Measurements from ENCODE around the gene DYNLT1. TPM values are rescaled to one million over a fixed set of nuclear protein-coding genes. Genes with fewer than 3 reads are reported as not detected.
"Not testable (repeated sequence)": the region's sequence is repeated elsewhere in the genome, so short reads cannot be mapped to it uniquely, and the experiment has no call there.

The DYNLT1 gene
- total RNA-seq, 1 experiment from 2014 or later, result 136 TPM

- peaks cover 57% of the 10 kb centered on the region for H3K36me3 ChIP-seq
- H3K4me3 ChIP-seq, result no peak overlapping the region; the same call in 1 of the 2 replicates
- peak; percentile 58 to 62 for DNase-seq (ENCODE audit: low read depth in 1 of 2, low spot score in 2 of 2)
- H3K4me1 ChIP-seq (replicated peaks), result peaks cover 44% of the 10 kb centered on the region
- peak overlapping the region; percentile 37 for H3K27ac ChIP-seq
- no peaks in the 10 kb centered on the region; the same call in 1 of the 2 replicates for H3K9me3 ChIP-seq (replicated peaks)
- H3K27me3 ChIP-seq (replicated peaks), result no peaks in the 10 kb centered on the region
Observed at GRCh38 chr6:158642097-158642601, 2.4 kb downstream of the DYNLT1 start.

DNA sequence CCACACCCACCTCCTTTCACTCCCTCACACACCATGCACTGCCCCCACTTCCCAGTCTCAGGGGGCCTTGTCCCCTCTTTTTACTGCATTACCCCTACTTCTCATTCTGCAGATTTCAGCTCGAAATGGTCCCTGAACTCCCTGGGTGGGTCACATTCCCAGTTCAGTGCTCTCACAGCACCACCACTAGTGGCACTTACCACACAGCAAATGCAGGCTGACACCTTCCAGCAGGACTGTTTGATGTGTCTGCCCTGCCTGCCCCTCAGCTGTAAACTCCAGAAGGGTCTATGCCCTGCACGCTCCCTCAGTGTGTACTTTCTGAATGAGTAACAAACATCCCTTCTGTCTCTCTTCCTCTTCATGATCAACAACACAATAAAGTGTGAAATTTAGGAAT lies 4.0 kb downstream of the DYNLT1 start:
- no peak overlapping the region for H3K27ac ChIP-seq

GRCh38 chr6:158639056-158639455 lies 5.5 kb downstream of the DYNLT1 start:
- H3K27ac ChIP-seq, result no peak overlapping the region
- DNase-seq (ENCODE audit: low read depth in 1 of 2, low spot score in 2 of 2), result no peak
- peaks cover 23% of the 10 kb centered on the region for H3K4me1 ChIP-seq (replicated peaks)
- H3K27me3 ChIP-seq (replicated peaks), result no peaks in the 10 kb centered on the region
- H3K4me3 ChIP-seq, result no peak overlapping the region
- H3K9me3 ChIP-seq (replicated peaks), result no peaks in the 10 kb centered on the region
- peaks cover 78% of the 10 kb centered on the region for H3K36me3 ChIP-seq

More for the DNA sequence above, 4.0 kb downstream of the DYNLT1 start:
- Histone ChIP-seq H3K4me1 (replicated peaks) (peaks cover 29% of the 10 kb centered on the region), H3K36me3 (peaks cover 71% of the 10 kb centered on the region), H3K4me3 (no peak overlapping the region), H3K9me3 (replicated peaks) (no peaks in the 10 kb centered on the region; the same call in 1 of the 2 replicates), H3K27me3 (replicated peaks) (no peaks in the 10 kb centered on the region)
- DNase-seq (ENCODE audit: low read depth in 1 of 2, low spot score in 2 of 2), result peak in 1 of 2 experiments; percentile 33

DNA sequence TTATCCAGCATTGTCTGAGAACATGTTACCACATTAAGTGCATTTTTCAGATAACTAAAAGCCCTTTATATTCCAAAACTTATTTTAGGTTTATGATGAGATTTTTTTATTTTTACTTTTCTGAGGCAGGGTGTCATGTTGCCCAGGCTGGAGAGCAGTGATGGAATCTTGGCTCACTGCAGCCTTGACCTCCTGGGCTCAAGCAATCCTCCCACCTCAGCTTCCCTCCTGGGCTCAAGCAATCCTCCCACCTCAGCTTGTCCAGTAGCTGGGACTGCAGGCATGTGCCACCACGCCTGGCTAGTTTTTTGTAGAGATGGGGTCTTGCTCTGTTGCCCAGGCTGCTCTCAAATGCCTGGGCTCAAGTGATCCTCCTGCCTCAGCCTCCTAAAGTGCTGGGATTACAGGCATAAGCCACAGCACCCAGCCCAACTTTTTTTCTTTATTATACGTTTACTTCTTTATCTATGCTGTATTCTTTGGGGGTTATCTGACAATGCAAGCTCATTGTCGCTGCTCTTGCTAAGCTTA lies 6.2 kb downstream of the DYNLT1 start:
- Histone ChIP-seq H3K36me3 (peaks cover 78% of the 10 kb centered on the region), H3K27ac (no peak overlapping the region)
- no peak for DNase-seq (ENCODE audit: low read depth in 1 of 2, low spot score in 2 of 2)

GRCh38 chr6:158636778-158637177 lies 7.8 kb downstream of the DYNLT1 start:
- Histone ChIP-seq H3K36me3 (peaks cover 73% of the 10 kb centered on the region), H3K9me3 (replicated peaks) (no peaks in the 10 kb centered on the region), H3K27me3 (replicated peaks) (no peaks in the 10 kb centered on the region), H3K4me1 (replicated peaks) (peaks cover 12% of the 10 kb centered on the region), H3K4me3 (no peak overlapping the region), H3K27ac (no peak overlapping the region)
- DNase-seq (ENCODE audit: low read depth in 1 of 2, low spot score in 2 of 2), result no peak

More for the DNA sequence above, 6.2 kb downstream of the DYNLT1 start:
- peaks cover 20% of the 10 kb centered on the region for H3K4me1 ChIP-seq (replicated peaks)
- no peak overlapping the region for H3K4me3 ChIP-seq
- H3K9me3 ChIP-seq (replicated peaks), result no peaks in the 10 kb centered on the region
- no peaks in the 10 kb centered on the region for H3K27me3 ChIP-seq (replicated peaks)

- DNase-seq (ENCODE audit: low read depth in 1 of 2, low spot score in 2 of 2), result no peak
- Histone ChIP-seq H3K4me3 (no peak overlapping the region), H3K9me3 (replicated peaks) (no peaks in the 10 kb centered on the region), H3K36me3 (peaks cover 69% of the 10 kb centered on the region), H3K27ac (no peak overlapping the region), H3K27me3 (replicated peaks) (no peaks in the 10 kb centered on the region), H3K4me1 (replicated peaks) (peaks cover 20% of the 10 kb centered on the region)
Observed at GRCh38 chr6:158635427-158636073, 9.0 kb downstream of the DYNLT1 start.

DNA sequence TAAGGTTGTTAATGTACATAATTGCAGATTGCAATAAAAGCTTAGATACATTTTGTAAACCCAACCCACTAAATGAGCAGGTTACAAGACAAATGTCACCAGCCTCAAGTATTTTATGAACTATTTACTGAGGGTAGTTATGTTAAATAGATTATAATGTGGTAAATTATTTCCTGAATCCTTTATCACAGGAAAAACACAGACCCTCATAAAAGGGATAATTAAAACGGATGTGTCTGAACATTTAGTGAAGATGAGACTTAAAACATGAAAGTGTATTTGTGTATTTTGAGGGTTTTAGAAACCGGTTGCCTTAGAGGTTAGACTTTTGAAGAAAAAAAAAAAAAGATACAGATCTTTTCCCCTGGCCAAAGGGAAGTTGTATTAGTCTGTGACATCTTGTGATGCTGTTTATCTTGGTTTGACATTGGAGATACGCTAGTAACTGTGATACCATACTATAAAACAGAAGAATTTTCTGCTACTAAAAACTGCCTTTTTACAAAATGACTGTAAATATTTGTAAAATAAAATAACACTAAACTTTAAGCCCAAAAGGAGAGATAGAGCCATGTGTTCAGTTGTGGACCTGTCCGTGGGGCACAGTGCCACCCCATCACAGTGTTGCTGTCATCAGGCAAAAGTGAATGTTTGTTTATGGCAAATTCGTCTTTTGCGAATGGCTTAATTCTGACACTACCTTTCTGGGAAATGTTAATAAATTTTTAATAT lies 9.7 kb downstream of the DYNLT1 start:
- H3K36me3 ChIP-seq, result peaks cover 68% of the 10 kb centered on the region
- no peaks in the 10 kb centered on the region for H3K9me3 ChIP-seq (replicated peaks)
- no peak overlapping the region for H3K4me3 ChIP-seq
- no peak for DNase-seq (ENCODE audit: low read depth in 1 of 2, low spot score in 2 of 2)
- H3K4me1 ChIP-seq (replicated peaks), result peaks cover 20% of the 10 kb centered on the region
- no peak overlapping the region for H3K27ac ChIP-seq
- H3K27me3 ChIP-seq (replicated peaks), result no peaks in the 10 kb centered on the region

DNA sequence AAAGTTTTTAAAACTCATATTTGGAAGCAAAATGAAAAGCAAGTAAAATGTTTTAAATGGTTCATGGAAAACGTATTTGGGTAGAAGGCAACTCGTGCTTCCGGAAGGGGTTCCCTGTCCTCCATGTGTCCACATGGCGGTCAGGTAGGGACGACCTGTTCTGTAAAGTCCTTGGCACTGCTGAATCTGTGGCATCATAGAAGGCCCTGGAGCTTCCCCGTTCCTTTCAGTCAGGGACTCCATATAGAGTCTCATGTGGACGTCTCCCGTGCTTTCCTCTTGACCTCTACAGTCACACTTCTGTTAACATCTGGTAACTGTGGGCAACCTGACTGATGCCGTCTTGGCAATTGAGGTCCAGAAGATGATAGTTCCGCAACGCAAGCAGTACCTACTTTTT lies 11.4 kb downstream of the DYNLT1 start:
- no peak overlapping the region for H3K27ac ChIP-seq
- no peak overlapping the region for H3K4me3 ChIP-seq
- H3K27me3 ChIP-seq (replicated peaks), result no peaks in the 10 kb centered on the region
- no peak for DNase-seq (ENCODE audit: low read depth in 1 of 2, low spot score in 2 of 2)
- peaks cover 63% of the 10 kb centered on the region for H3K36me3 ChIP-seq
- H3K4me1 ChIP-seq (replicated peaks), result peaks cover 20% of the 10 kb centered on the region
- H3K9me3 ChIP-seq (replicated peaks), result no peaks in the 10 kb centered on the region

GRCh38 chr6:158632538-158633119 lies 11.9 kb downstream of the DYNLT1 start:
- H3K4me3 ChIP-seq; H3K27me3 ChIP-seq (replicated peaks); H3K9me3 ChIP-seq (replicated peaks); DNase-seq (ENCODE audit: low read depth in 1 of 2, low spot score in 2 of 2): not testable (repeated sequence)
- Histone ChIP-seq H3K36me3 (peaks cover 61% of the 10 kb centered on the region), H3K4me1 (replicated peaks) (peaks cover 20% of the 10 kb centered on the region), H3K27ac (peak overlapping the region; percentile 0; the same call in 1 of the 2 replicates)

GRCh38 chr6:158631678-158632537 lies 12.6 kb downstream of the DYNLT1 start:
- peaks cover 60% of the 10 kb centered on the region for H3K36me3 ChIP-seq
- H3K27me3 ChIP-seq (replicated peaks), result no peaks in the 10 kb centered on the region
- no peak overlapping the region for H3K4me3 ChIP-seq
- DNase-seq (ENCODE audit: low read depth in 1 of 2, low spot score in 2 of 2), result peak; percentile 62 to 75
- peak overlapping the region; percentile 30 for H3K27ac ChIP-seq
- no peaks in the 10 kb centered on the region for H3K9me3 ChIP-seq (replicated peaks)
- H3K4me1 ChIP-seq (replicated peaks), result peaks cover 20% of the 10 kb centered on the region

- H3K4me3 ChIP-seq, result no peak overlapping the region
Observed at GRCh38 chr6:158630938-158631616, 13.5 kb downstream of the DYNLT1 start.

DNA sequence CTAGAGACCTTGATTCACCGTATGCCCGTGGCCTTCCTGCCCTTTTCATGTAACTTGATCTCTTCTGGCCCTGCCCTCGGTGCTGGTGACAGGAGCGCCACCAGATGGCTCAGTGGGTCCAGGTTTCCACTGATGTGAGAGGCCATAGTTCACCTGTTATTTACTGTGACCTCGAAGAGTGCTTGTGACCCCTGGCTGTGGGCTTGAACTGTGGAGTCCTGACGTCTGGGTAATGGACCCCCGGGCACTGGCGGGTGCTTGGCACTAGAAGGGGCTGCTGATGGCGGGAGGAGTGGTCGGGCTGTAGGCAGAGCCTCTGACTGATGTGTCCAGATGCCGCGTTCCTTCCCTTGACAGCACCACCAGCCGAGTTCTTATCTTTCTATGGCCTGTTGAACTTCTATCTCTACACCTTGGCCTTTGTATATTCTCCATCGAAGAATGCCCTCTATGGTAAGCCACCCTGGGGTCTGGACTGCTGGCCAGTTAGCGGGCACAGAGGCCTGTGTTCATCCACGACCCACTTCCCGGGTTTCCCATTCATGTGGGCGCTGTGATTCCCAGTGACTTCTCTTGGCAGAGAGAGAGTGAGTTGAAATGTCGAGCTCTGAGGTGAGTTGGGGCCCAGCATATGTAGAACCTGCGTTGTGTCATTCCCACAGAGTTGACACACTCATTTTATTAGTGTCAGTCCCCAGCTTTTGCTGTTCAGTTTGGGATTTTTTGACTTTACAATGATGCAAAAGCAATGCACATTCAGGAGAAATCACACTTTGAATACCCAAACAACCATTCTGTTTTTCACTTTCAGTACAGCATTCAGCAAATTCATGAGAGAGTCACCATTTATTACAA lies 14.9 kb downstream of the DYNLT1 start:
- DNase-seq (ENCODE audit: low read depth in 1 of 2, low spot score in 2 of 2), result no peak

More at GRCh38 chr6:158630938-158631616, 13.5 kb downstream of the DYNLT1 start:
- no peak for DNase-seq (ENCODE audit: low read depth in 1 of 2, low spot score in 2 of 2)
- Histone ChIP-seq H3K27me3 (replicated peaks) (no peaks in the 10 kb centered on the region), H3K27ac (peak overlapping the region; percentile 30), H3K9me3 (replicated peaks) (no peaks in the 10 kb centered on the region), H3K4me1 (replicated peaks) (peaks cover 20% of the 10 kb centered on the region), H3K36me3 (peaks cover 60% of the 10 kb centered on the region)

More for the DNA sequence above, 14.9 kb downstream of the DYNLT1 start:
- Histone ChIP-seq H3K27me3 (replicated peaks) (no peaks in the 10 kb centered on the region), H3K27ac (no peak overlapping the region), H3K4me3 (no peak overlapping the region), H3K36me3 (peaks cover 51% of the 10 kb centered on the region), H3K4me1 (replicated peaks) (peaks cover 20% of the 10 kb centered on the region), H3K9me3 (replicated peaks) (no peaks in the 10 kb centered on the region)

Data from SJSA1 (cell line).